CD4-positive, alpha-beta T cell treated with Interleukin-21 for 1 hour (primary cell): Measurements from ENCODE around the gene PTK7.

Experiments
- DNase-seq: peaks from one replicate; pipeline ENCODE4 v3.0.0-alpha.2; 2020

Gene PTK7

DNA sequence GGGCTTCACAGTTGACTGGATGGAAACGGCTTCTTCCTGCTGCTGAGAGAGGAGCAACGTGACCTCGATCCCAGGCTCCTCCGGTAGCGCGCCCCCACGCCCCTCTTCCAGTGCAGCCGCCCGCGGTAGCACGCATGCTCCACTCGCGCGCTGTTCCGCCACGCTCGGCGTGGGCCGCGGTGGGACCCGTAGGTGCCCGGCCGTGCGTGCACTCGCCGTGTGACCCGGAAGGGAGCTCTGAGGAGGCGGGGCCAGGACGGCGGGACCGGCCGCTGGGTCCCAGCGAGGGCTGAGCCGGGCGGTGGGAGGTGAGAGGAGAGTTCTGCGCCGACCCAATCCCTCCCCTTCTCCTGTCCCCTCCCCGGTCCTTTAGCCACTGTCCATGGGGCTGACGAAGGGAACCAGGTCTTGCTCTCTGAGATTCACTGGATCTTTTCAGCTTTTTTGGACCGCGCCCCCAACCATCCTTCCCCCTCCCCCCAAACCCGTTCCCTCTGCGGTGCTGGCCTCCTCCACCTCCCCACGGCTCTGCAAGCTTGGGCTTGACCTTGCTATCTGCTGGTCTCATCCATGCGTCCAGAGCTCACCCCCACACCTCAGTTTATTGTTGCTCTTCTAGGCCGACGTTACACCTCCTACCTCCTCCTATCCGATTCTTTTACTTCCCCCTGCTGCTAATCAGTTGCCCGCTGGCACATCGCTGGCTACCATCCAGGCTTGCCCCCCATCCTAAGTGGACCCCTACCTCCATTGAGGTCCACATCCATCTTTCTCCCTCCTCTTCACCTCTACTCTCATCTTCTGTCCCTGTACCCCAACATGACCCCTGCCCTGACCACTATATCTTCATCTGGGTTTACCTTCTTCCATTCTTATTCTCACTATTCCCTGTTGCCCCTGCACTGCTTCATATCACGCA lies 106.1 kb downstream of the PTK7 start, which contains the start of gene CUL9:
Gene CUL9, plus strand, starts transcription at position 255 of the 919 bp plus-strand sequence. CDS start 2,115 bp downstream, outside the sequence.
- DNase-seq, result peak; percentile 84

DNA sequence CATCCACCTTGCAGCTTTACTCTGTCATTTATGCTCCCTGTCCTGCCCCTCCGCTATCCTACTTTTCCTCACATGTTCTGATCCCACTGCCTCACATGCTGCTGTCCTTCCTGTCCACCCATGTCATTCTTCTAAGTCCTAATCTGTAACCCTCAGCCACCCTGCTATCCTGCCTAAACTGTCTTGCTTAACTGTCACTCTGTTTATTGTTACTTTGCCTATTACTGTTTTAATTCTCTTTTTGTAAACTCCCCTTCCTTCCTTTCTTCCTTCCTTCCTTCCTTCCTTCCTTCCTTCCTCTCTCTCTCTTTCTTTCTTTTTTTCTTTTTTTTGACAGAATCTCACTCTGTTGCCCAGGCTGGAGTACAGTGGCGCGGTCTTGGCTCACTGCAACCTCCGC lies 107.3 kb downstream of the PTK7 start:
- DNase-seq, result no peak

DNA sequence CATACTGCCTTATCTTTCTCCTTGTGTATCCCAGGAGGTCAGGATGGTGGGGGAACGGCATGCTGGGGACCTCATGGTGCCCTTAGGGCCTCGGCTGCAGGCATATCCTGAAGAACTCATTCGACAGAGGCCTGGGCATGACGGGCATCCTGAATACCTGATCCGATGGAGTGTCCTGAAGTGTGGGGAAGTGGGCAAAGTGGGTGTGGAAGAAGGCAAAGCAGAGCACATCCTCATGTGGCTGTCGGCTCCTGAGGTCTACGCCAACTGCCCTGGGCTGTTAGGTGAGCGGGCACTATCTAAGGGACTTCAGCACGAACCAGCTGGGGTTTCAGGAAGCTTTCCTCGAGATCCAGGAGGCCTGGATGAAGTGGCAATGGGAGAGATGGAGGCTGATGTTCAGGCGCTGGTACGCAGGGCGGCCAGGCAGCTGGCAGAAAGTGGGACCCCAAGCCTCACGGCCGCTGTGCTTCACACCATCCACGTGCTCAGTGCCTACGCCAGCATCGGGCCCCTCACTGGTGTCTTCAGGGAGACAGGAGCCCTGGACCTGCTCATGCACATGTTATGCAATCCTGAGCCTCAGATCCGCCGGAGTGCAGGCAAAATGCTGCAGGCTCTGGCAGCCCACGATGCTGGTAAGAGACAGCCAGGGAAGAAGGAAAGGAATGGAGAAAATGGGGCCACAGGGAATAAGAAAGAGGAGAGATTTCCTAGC lies 108.3 kb downstream of the PTK7 start:
- no peak for DNase-seq

DNA sequence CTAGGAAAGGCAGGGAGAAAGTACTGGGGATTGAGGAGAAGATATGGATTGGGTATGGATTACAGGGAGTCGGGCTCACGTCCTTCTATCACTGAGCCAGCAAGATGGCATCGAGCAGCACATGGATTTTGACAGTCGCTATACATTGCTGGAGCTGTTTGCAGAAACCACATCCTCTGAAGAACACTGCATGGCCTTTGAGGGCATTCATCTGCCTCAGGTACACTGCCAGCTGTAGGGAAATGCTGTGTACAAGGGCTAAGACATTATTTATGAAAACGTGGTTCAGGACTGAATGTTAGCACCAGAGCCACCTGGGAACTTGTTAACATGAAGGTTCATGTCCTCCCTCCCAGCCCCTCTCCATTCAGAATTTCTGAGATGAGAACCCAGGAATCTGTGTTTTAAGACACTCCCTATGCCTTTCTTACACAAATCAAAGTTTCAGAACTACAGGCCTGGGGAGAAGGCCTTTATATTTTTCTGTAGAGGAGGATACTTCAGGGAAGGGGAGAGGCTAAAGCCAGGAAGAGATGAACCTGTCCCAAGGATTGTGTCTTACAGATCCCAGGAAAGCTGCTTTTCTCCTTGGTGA lies 109.4 kb downstream of the PTK7 start:
- DNase-seq, result peak; percentile 45

DNA sequence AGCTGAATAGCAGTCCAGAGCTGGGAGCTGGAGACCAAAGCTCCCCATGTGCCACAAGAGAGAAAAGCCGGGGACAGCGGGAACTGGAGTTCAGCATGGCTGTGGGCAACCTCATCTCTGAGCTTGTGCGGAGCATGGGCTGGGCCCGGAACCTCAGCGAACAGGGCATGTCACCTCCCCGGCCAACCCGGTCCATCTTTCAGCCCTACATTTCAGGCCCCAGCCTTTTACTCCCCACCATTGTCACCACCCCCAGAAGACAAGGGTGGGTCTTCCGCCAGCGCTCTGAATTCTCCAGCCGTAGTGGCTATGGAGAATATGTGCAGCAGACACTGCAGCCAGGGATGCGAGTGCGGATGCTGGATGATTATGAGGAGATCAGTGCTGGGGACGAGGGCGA lies 109.9 kb downstream of the PTK7 start:
- DNase-seq, result no peak

DNA sequence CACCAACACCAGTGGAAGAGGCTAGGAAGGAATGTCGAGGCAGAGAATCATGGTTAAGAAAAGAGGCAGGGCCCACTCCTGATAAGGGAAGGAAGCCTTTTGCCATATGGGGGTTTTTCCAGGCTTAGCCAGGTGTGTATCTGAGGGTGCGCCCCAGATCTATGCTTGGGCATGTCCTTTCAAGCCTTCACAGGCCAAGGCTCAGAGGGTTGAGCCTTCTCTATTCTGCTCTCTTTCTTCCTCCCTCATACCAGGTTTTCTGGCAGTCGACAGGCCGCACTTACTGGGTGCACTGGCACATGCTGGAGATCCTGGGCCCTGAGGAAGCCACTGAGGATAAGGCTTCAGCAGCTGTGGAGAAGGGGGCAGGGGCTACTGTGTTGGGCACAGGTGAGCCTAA lies 110.6 kb downstream of the PTK7 start:
- no peak for DNase-seq

DNA sequence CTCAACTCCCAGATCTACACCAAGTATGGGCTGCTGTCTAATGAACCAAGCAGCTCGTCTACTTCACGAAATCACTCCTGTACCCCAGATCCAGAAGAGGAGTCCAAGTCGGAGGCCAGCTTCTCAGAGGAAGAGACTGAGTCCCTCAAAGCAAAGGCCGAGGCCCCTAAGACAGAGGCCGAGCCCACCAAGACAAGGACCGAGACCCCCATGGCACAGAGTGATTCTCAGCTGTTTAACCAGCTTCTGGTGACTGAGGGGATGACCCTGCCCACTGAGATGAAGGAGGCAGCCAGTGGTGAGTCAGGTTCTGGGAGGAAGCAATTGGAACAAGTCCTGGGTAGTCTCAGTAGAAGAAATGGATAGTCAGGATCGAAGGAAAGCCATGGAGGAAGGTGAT lies 111.7 kb downstream of the PTK7 start:
- no peak for DNase-seq

DNA sequence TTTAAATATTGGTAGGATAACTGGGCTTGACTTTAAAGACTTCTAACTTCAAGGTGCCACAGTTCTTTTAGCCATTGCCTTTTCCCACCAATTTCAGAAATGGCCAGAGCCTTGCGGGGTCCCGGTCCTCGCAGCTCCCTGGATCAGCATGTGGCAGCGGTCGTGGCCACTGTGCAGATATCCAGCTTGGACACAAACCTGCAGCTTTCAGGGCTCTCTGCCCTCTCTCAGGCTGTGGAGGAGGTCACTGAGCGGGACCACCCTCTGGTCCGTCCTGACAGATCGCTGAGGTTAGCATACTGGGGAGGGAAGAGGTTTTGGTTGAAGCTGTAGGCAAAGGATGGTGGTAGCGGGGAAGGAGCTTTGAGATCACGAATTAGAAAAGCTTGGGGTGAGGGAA lies 112.3 kb downstream of the PTK7 start:
- DNase-seq, result no peak

DNA sequence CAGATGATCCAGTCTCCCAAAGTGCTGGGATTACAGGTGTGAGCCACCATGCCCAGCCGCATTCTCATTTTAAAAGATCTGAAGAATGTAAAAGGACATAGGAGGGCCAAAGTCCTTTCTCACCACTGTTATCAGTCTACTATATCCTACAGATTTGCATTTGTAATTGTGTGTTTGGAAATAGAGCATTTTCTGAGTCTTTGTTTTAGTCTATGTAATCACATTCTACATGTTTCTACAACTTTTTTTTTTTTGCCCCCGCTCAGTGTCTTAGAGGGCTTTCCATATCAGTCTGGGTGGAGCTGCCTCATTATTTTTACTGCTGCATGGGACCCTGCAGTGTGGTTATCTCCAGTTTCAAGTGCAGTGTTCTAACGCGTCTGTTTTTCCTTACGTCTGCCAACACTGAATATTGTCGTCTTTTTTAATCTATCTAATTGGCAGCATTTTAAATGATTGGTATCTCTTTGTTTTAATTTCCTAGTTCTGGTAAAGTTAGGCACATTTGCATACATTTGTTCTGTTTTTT lies 113.7 kb downstream of the PTK7 start:
- no peak for DNase-seq

DNA sequence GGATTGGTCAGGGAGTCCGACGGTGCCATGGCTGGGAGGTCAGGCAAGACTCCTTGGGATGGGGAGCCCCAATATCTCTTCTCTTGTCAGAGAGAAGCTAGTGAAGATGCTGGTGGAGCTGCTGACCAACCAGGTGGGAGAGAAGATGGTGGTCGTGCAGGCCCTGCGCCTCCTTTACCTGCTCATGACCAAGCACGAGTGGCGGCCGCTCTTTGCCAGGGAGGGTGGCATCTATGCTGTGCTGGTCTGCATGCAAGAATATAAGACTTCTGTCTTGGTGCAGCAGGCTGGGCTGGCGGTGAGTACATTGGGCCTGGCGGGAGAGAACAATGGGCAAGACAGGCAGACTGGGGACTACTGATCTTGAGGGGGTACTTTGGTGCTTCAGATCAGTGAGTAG lies 116.8 kb downstream of the PTK7 start:
- no peak for DNase-seq

DNA sequence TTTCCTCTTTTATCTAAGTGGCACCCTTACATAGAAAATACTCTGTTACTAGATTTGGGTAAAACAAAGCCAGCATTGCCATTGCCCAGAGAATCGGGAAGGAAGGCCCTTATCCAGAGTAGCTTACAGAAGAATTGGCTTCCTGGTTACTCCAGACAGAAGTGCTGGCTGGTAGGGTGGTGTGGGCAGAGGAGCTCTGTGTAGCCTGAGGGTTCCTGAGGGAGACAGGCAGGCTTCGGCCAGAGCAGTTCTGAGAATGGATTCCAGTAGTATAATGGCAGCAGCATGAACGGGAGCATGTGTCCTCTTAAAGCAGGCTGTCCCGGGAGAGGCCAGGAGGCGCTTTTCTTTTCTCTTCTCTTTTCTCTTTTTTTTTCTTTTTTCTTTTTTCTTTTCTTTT lies 117.8 kb downstream of the PTK7 start:
- DNase-seq, result no peak

DNA sequence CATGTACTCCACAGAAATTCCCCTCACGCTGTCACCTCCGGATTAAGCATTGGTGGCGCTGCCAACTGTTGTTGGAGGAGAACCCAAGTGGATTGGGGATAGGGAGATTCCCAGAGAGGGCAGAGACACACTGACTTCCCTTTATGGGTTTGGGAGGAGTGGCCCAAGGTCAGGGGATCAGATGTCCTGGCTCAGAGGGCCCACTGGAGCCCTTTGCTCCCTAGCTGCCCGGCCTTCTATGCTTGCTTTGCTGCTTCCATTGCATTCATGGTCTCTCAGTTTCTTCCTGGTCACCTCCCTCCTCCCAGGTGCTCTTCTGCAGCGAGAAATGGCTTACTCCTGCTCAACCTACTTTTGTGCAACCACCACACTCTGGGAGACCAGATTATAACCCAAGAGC lies 120.2 kb downstream of the PTK7 start:
- no peak for DNase-seq

DNA sequence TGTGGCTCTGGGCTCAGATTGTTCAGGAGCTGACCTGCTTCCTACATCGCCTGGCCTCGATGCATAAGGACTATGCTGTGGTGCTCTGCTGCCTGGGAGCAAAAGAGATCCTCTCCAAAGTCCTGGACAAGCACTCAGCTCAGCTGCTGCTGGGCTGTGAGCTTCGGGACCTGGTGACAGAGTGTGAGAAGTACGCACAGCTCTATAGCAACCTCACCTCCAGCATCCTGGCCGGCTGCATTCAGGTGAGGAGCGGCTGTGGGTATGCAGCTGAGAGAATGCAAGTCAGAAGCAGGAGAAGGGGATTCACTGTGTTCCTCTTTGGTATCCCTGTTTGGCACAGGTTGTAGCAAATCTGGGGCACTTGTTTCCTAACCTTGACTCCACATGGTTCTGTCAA lies 123.8 kb downstream of the PTK7 start:
- no peak for DNase-seq

DNA sequence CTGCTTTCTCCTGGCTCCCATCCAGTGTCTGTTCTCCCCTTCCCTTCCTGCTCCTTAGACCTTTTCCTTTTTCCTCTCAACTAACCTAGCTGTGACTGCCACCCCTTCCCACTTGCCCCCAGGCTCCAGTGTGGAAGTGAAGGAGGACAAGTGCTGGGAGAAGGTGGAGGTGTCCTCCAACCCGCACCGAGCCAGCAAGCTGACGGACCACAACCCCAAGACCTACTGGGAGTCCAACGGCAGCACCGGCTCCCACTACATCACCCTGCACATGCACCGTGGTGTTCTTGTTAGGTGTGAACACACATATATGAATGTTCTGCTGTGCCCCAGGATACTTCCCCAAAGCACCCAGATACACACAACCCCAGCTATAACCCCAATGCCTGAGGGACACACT lies 124.4 kb downstream of the PTK7 start:
- DNase-seq, result no peak

DNA sequence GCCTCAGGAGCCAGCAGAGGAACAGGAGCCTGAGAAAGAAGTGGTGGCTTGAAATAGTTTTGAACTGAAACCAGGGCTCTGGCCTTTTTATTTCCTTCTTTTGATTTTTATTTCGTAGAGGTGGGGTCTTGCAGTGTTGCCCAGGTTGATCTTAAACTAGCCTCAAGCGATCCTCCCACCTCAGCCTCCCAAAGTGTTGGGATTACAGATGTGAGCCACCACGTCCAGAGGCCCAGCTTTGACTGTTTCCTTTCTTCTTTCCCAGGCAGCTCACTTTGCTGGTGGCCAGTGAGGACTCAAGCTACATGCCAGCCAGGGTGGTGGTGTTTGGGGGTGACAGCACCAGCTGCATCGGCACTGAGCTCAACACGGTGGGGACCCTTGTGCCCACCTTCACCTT lies 126.3 kb downstream of the PTK7 start:
- DNase-seq, result no peak

DNA sequence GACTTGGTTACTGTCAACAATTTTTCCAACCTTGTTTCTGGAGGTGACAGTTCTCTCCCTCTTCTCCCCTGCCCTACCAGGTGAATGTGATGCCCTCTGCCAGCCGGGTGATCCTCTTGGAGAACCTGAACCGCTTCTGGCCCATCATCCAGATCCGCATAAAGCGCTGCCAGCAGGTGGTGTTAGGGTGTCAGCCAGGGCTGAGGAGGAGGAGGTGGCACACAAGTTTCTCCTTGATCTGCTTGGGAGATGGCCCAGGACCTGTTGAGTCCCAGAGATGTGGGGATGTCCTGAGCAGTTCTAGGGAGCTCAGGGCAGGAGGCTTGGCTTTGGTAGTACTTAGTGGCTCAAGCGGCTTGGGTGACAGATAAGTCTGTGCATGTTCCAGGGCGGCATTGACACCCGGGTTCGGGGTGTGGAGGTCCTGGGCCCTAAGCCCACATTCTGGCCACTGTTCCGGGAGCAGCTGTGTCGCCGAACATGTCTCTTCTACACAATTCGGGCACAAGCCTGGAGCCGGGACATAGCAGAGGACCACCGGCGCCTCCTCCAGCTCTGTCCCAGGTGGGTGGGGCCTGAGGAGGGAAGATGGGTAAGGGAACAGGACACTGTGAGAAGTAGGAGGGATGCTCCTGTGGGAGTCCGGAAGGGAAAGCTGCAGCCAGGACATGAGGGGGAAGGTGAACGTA lies 127.1 kb downstream of the PTK7 start:
- no peak for DNase-seq

DNA sequence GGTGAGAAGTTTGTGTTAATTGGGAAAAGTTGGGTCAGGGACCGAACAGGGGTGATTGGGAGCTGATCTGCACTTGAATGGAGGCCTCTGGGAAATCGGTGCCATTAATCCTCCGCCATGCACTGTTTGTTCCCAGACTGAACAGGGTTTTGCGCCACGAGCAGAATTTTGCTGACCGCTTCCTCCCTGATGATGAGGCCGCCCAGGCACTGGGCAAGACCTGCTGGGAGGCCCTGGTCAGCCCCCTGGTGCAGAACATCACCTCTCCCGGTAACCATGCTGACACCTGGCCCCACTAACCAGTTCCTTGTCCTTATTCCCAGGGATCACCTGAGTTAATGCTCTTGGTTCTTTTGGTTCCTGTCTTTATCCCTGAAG lies 127.6 kb downstream of the PTK7 start:
- DNase-seq, result no peak

DNA sequence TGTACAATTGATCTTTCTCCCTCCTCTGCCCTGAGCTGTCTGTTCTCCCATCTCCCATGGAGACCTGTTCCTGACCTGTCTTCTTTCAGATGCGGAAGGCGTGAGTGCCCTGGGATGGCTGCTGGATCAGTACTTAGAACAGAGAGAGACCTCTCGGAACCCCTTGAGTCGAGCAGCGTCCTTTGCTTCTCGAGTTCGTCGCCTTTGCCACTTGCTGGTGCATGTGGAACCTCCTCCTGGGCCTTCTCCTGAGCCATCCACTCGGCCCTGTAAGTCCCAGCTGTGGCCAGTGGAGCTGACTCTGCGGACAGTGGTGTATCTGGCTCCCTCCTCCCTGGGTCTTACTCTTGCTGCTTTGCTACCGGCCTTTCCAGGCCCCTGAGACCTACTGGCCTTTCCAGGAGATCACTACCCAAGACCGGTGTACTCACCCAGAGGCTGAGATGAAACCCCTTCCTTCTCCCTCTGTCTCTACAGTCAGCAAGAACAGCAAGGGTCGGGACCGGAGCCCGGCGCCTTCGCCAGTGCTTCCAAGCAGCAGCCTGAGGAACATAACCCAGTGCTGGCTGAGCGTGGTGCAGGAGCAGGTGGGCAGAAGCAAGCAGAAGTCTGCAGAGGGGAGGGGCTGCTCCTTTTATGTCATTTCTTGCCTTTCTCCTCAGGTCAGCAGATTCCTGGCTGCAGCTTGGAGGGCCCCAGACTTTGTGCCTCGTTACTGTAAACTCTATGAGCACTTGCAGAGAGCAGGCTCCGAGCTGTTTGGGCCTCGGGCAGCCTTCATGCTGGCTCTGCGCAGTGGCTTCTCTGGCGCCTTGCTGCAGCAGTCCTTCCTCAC lies 128.4 kb downstream of the PTK7 start:
- no peak for DNase-seq

DNA sequence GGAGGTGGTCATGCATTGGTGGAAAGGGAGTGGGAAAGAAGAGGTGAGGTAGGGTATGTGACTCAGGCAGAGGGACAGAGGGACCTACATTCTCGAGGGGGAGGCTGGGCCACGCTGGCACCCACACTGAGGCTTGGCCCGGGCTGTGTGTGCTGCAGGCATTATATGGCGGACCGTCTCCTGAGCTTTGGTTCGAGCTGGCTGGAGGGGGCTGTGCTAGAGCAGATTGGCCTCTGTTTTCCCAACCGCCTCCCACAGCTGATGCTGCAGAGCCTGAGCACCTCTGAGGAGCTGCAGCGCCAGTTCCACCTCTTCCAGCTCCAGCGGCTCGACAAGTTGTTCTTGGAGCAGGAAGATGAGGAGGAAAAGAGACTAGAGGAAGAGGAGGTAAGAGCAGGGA lies 129.7 kb downstream of the PTK7 start:
- no peak for DNase-seq

DNA sequence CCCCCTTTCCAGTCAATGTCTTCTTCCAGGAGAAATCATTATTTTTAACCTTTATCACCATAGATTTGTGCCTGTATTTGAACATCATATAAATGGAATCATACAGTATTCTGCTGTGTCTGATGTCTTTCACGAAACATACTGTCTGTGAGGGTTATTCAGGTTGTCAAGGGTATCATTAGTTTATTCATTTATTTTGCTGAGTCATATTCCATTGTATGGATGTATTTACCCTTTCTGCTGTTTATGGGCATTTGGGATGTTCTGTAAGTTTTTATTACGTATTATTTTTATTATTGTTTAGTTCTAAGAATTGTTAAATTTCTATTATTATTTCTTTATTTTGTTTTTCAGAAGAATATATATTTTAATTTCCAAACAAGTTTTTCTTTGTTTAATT lies 131.2 kb downstream of the PTK7 start:
- DNase-seq, result no peak
